OCI-LY1 (cell line): ENCODE data around the gene ZSWIM5.
"Not testable (repeated sequence)": the region's sequence is repeated elsewhere in the genome, so short reads cannot be mapped to it uniquely, and the experiment has no call there.

Source experiments
- EZH2 ChIP-seq: fragments of 200-600 bp; sonication (generic), shearing (Covaris generic); IDR thresholded peaks from 2 replicates; pipeline ENCODE4 v1.8.0; 2017; ENCODE audit warnings: borderline replicate concordance, mixed run types, mild to moderate bottlenecking, antibody characterized with exemption, low read length, moderate library complexity, mixed read lengths
- TF ChIP-seq, protein P1 (sequence below): fragments of 200-600 bp; sonication (generic), shearing (Covaris generic); IDR thresholded peaks from 2 replicates; pipeline ENCODE4 v1.5.1; 2017; ENCODE audit warnings: mild to moderate bottlenecking, antibody characterized with exemption, low read length, moderate library complexity, mixed read lengths

DNA sequence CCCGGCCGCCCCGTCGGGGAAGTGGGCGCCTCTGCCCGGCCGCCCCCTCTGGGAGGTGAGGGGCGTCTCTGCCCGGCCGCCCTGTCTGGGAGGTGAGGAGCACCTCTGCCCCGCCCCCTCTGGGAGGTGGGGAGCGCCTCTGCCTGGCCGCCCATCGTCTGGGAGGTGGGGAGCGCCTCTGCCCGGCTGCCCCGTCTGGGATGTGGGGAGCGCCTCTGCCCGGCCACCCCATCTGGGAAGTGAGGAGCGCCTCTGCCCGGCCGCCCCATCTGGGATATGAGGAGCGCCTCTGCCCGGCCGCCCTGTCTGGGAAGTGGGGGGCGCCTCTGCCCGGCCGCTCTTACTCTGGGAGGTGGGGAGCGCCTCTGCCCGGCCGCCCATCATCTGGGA lies 100.3 kb downstream of the ZSWIM5 start:
- TF ChIP-seq, protein P1, sequence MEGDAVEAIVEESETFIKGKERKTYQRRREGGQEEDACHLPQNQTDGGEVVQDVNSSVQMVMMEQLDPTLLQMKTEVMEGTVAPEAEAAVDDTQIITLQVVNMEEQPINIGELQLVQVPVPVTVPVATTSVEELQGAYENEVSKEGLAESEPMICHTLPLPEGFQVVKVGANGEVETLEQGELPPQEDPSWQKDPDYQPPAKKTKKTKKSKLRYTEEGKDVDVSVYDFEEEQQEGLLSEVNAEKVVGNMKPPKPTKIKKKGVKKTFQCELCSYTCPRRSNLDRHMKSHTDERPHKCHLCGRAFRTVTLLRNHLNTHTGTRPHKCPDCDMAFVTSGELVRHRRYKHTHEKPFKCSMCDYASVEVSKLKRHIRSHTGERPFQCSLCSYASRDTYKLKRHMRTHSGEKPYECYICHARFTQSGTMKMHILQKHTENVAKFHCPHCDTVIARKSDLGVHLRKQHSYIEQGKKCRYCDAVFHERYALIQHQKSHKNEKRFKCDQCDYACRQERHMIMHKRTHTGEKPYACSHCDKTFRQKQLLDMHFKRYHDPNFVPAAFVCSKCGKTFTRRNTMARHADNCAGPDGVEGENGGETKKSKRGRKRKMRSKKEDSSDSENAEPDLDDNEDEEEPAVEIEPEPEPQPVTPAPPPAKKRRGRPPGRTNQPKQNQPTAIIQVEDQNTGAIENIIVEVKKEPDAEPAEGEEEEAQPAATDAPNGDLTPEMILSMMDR: not testable (repeated sequence)
- TF ChIP-seq EZH2: not testable (repeated sequence)
